Activated CD4-positive, alpha-beta memory T cell treated with anti-CD3 and anti-CD28 coated beads, Interleukin-2, amount 10 ng/mL, durations not matched to agents 7 days and 5 days (primary cell): ENCODE data around the gene TRPV6. TPM values are rescaled to one million over a fixed set of nuclear protein-coding genes. Genes with fewer than 3 reads are reported as not detected.
A peak's percentile ranks its signal among the peaks of the same experiment; 100 is the strongest.

ENCODE experiments used
- CTCF ChIA-PET: fragments of 350-600 bp; sonication (Branson Sonifier 250); formaldehyde crosslinking; loops from one replicate; lab custom pipeline; 2021; ENCODE audit warnings: antibody characterized with exemption, inconsistent platforms; lab: Charles Lee
- POLR2A ChIA-PET: fragments of 350-600 bp; sonication (Branson Sonifier 250); formaldehyde crosslinking; loops from one replicate; lab custom pipeline; 2021; ENCODE audit warnings: antibody characterized with exemption; lab: Charles Lee
- DNase-seq: peaks from one replicate; pipeline ENCODE4 v3.0.0-alpha.2; 2020
- H3K27ac Mint-ChIP-seq: one replicate; pipeline ENCODE4 v1.8.0; 2021; ENCODE audit warnings: mild to moderate bottlenecking, mixed read lengths
- H3K27me3 Mint-ChIP-seq: one replicate; pipeline ENCODE4 v1.8.0; 2021; ENCODE audit warnings: mixed read lengths
- H3K36me3 Mint-ChIP-seq: one replicate; pipeline ENCODE4 v1.8.0; 2021; ENCODE audit warnings: low read depth, mixed read lengths
- H3K4me1 Mint-ChIP-seq: one replicate; pipeline ENCODE4 v1.8.0; 2021; ENCODE audit warnings: mixed read lengths
- H3K4me3 Mint-ChIP-seq: one replicate; pipeline ENCODE4 v1.8.0; 2021; ENCODE audit warnings: mild to moderate bottlenecking, mixed read lengths
- H3K9me3 Mint-ChIP-seq: one replicate; pipeline ENCODE4 v1.8.0; 2021; ENCODE audit warnings: mixed read lengths
- total RNA-seq, 2 experiments: library from RNA; stranded (reverse); gene quantifications; one replicate each; pipeline ENCODE4 v1.2.3, GENCODE V29; 2021

TRPV6 gene
- total RNA-seq, 2 experiments from 2014 or later: not detected

- Mint-ChIP-seq H3K9me3 (peaks cover 5% of the 10 kb centered on the region), H3K27me3 (peaks cover 6% of the 10 kb centered on the region), H3K27ac (no peak overlapping the region), H3K4me1 (no peaks in the 10 kb centered on the region), H3K4me3 (no peak overlapping the region), H3K36me3 (no peaks in the 10 kb centered on the region)
- DNase-seq: no peak
- ChIA-PET CTCF (interaction anchor here (1.4 kb wide), 1 partner anchor 14 kb away, joined by 7 read pairs; no protein-coding TSS in a partner anchor), POLR2A (no interaction called here)
Observed at GRCh38 chr7:142887282-142888015, 1.9 kb upstream of the TRPV6 start.

- Mint-ChIP-seq H3K9me3 (peaks cover 5% of the 10 kb centered on the region), H3K27me3 (peaks cover 9% of the 10 kb centered on the region), H3K36me3 (no peaks in the 10 kb centered on the region), H3K4me1 (no peaks in the 10 kb centered on the region), H3K27ac (no peak overlapping the region), H3K4me3 (no peak overlapping the region)
- POLR2A ChIA-PET: no interaction called here
- CTCF ChIA-PET: interaction anchor here (1.4 kb wide), 1 partner anchor 14 kb away, joined by 7 read pairs; no protein-coding TSS in a partner anchor
- no peak for DNase-seq
Observed at GRCh38 chr7:142886866-142887265, 1.3 kb upstream of the TRPV6 start.

DNA sequence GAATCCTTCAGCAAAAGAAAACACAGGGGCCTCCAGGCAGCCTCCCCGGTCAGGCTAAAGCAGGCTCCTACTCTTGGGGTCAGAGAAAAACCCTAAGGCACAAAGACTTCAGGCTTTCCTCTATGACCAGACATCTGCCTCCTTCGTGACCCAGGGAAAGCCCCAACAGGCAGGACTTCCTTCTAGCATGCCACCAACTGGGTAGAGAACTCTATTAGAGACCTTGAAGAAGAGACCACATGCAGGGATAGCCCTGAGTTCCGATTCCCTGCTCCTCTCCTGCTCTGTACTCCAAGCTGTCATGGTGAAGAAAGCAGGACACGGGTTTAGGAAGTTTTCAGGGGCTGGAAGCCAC is 1.3 kb downstream of the TRPV6 start:
- no peak overlapping the region for H3K27ac Mint-ChIP-seq
- H3K36me3 Mint-ChIP-seq: no peaks in the 10 kb centered on the region
- H3K4me3 Mint-ChIP-seq: no peak overlapping the region
- peaks cover 21% of the 10 kb centered on the region for H3K27me3 Mint-ChIP-seq
- H3K9me3 Mint-ChIP-seq: no peaks in the 10 kb centered on the region
- no peak for DNase-seq
- ChIA-PET POLR2A (no interaction called here), CTCF (no interaction called here)
- H3K4me1 Mint-ChIP-seq: no peaks in the 10 kb centered on the region

DNA sequence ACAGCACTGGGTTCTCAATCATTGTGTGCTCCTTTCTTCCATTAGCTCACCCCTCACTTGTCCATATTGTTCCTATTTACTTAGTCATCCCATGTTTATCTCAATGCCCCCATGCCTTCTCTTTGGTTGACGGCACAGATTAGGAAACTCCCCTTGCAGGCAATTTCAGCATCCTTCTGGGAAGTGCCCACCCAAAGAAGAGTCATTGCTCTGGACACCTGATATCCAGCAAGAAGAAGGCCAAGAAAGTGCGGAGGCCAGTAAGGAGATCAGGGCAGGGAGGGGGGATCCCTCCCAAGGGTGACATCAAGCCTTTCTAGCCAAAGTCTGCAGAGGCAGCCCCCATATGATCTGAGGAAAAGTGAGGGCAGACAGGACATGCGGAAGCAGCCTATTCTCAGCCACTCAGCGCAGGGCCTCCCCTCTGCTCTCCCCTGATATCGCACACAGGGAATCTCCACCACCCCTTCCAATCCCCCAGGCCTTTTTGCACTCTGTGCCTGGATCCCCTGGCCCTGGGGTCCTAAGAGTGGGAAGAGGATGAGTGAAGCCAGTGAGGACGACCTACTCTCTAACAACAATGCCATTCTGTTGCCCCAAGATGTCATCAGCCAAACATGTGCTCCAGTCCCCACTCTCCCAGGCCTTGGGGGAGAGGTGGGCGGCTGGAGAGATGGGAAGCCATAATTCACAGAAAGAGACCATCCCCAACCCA is 1.8 kb downstream of the TRPV6 start:
- no peak overlapping the region for H3K27ac Mint-ChIP-seq
- H3K9me3 Mint-ChIP-seq: no peaks in the 10 kb centered on the region
- H3K36me3 Mint-ChIP-seq: no peaks in the 10 kb centered on the region
- no peak overlapping the region for H3K4me3 Mint-ChIP-seq
- ChIA-PET POLR2A (no interaction called here), CTCF (interaction anchor here (3.1 kb wide), 1 partner anchor 11 kb away, joined by 20 read pairs; no protein-coding TSS in a partner anchor)
- no peaks in the 10 kb centered on the region for H3K4me1 Mint-ChIP-seq
- no peak for DNase-seq
- peaks cover 21% of the 10 kb centered on the region for H3K27me3 Mint-ChIP-seq

DNA sequence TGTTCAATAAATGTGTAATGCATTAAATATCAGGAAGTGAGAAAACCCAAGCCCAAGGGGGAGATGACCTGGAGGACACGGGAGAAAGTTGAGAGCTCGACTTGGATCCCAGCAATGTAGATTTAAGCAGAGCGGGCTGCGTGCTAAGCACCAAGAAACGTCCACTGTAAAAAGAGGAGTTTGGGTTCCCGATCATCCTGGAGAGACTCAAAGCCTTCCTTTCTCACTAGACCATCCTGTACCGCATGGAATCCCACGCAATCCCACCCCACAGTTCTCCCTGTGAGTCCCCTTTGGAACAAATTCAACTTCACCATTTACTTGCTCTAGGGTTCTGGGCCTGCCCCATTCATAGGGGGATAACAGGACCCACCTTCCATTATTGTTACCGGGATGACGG is 2.4 kb downstream of the TRPV6 start:
- H3K27ac Mint-ChIP-seq: no peak overlapping the region
- no peaks in the 10 kb centered on the region for H3K36me3 Mint-ChIP-seq
- CTCF ChIA-PET: interaction anchor here (3.1 kb wide), 1 partner anchor 10 kb away, joined by 20 read pairs; no protein-coding TSS in a partner anchor

GRCh38 chr7:142882338-142882678 is 3.2 kb downstream of the TRPV6 start:
- CTCF ChIA-PET: interaction anchor here (1.0 to 3.1 kb wide), 4 partner anchors 9 to 69 kb away, joined by 3 to 20 read pairs (median 3); no protein-coding TSS in a partner anchor
- no peak overlapping the region for H3K27ac Mint-ChIP-seq
- no peaks in the 10 kb centered on the region for H3K36me3 Mint-ChIP-seq
- H3K4me1 Mint-ChIP-seq: no peaks in the 10 kb centered on the region
- peaks cover 20% of the 10 kb centered on the region for H3K27me3 Mint-ChIP-seq
- POLR2A ChIA-PET: no interaction called here
- no peak overlapping the region for H3K4me3 Mint-ChIP-seq
- no peaks in the 10 kb centered on the region for H3K9me3 Mint-ChIP-seq
- DNase-seq: no peak

More for the DNA sequence above, 2.4 kb downstream of the TRPV6 start:
- DNase-seq: no peak
- POLR2A ChIA-PET: no interaction called here
- Mint-ChIP-seq H3K27me3 (peaks cover 21% of the 10 kb centered on the region), H3K9me3 (no peaks in the 10 kb centered on the region), H3K4me3 (no peak overlapping the region), H3K4me1 (no peaks in the 10 kb centered on the region)

DNA sequence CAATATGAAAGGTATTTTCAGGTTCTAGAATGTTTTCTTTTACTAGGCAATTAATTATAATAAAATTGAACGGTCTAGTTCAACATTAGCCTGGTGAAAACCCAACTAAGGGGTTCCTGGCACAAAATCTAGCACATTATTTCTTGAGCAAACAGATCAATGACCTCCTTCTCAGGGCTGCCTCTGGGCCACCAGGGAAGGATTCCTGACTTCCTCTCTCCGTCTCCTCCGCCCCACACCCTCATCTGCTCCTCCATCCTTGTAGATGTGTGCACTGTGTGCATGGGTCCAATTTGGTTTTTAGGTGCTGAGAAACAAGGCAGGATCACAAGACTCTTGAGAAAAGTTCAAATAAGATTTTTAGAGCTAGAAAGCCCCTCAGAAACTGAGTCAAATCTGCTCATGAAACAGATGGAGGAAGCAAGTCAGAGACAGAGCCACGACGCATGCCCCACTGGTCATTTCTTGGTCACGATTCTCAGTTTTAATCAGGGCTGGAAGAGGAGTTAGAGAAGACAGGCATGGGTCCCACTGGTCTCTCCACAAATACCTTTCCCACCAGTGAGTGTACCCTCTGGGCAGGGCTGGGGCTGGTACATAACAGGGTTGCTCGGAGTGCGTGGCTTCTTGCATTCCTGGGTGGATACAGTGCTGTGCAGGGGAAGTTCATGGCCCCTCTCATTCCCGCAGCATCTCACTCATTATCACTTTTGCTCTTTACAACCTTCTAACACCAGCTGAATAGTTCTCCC is 3.8 kb downstream of the TRPV6 start:
- Mint-ChIP-seq H3K4me1 (no peaks in the 10 kb centered on the region), H3K27me3 (peaks cover 18% of the 10 kb centered on the region), H3K9me3 (no peaks in the 10 kb centered on the region), H3K36me3 (no peaks in the 10 kb centered on the region), H3K27ac (no peak overlapping the region), H3K4me3 (no peak overlapping the region)
- DNase-seq: no peak
- ChIA-PET POLR2A (no interaction called here), CTCF (interaction anchor here (0.7 to 3.2 kb wide), 14 partner anchors 9 to 578 kb away, joined by 3 to 20 read pairs (median 4); no protein-coding TSS in a partner anchor)

- CTCF ChIA-PET: interaction anchor here (0.5 to 3.2 kb wide), 21 partner anchors 8 to 577 kb away, joined by 3 to 20 read pairs (median 3); no protein-coding TSS in a partner anchor
- peaks cover 18% of the 10 kb centered on the region for H3K27me3 Mint-ChIP-seq
- H3K36me3 Mint-ChIP-seq: no peaks in the 10 kb centered on the region
- no peak overlapping the region for H3K27ac Mint-ChIP-seq
- no peaks in the 10 kb centered on the region for H3K4me1 Mint-ChIP-seq
- no peak overlapping the region for H3K4me3 Mint-ChIP-seq
- POLR2A ChIA-PET: no interaction called here
- peak; percentile 50 for DNase-seq
- H3K9me3 Mint-ChIP-seq: no peaks in the 10 kb centered on the region
Observed at GRCh38 chr7:142880876-142881505, 4.6 kb downstream of the TRPV6 start.

DNA sequence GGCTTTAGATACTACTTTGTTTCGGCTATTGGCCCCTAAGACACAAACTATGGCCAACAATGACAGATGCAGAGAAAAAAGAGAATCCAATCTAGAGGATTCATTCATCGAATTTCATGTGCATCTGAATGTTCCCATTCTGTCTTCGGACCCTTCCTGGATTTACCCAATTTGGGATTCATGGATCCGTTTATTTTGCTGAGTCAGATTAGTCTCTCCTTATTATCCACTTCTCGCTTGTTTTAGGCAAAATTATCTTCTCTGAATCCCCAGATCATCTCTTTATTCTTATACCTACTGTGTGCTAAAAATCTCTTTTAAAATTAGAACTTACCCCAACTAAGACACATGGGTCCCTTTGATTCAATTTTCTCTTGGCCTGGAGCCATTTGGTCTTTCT is 6.5 kb downstream of the TRPV6 start:
- no peaks in the 10 kb centered on the region for H3K36me3 Mint-ChIP-seq
- H3K4me1 Mint-ChIP-seq: no peaks in the 10 kb centered on the region
- H3K27me3 Mint-ChIP-seq: peaks cover 18% of the 10 kb centered on the region
- POLR2A ChIA-PET: interaction anchor here (1.0 to 1.2 kb wide), 2 partner anchors 23 to 247 kb away, joined by 3 read pairs; no protein-coding TSS in a partner anchor
- CTCF ChIA-PET: interaction anchor here (1.3 to 3.2 kb wide), 6 partner anchors 8 to 336 kb away, joined by 3 to 17 read pairs (median 8); no protein-coding TSS in a partner anchor
- no peak for DNase-seq
- H3K27ac Mint-ChIP-seq: no peak overlapping the region
- no peaks in the 10 kb centered on the region for H3K9me3 Mint-ChIP-seq
- no peak overlapping the region for H3K4me3 Mint-ChIP-seq

GRCh38 chr7:142878315-142878714 is 7.2 kb downstream of the TRPV6 start:
- DNase-seq: no peak
- Mint-ChIP-seq H3K27me3 (peaks cover 18% of the 10 kb centered on the region), H3K4me3 (no peak overlapping the region), H3K36me3 (no peaks in the 10 kb centered on the region), H3K9me3 (no peaks in the 10 kb centered on the region), H3K4me1 (no peaks in the 10 kb centered on the region), H3K27ac (no peak overlapping the region)
- CTCF ChIA-PET: interaction anchor here (1.3 to 3.2 kb wide), 3 partner anchors 9 to 246 kb away, joined by 5 to 17 read pairs (median 7); no protein-coding TSS in a partner anchor
- POLR2A ChIA-PET: no interaction called here

- DNase-seq: no peak
- Mint-ChIP-seq H3K36me3 (no peaks in the 10 kb centered on the region), H3K4me1 (no peaks in the 10 kb centered on the region), H3K4me3 (no peak overlapping the region), H3K9me3 (no peaks in the 10 kb centered on the region), H3K27me3 (peaks cover 15% of the 10 kb centered on the region), H3K27ac (no peak overlapping the region)
- CTCF ChIA-PET: interaction anchor here (1.2 kb wide), 1 partner anchor 19 kb away, joined by 3 read pairs; no protein-coding TSS in a partner anchor
- POLR2A ChIA-PET: no interaction called here
Observed at GRCh38 chr7:142876991-142877910, 8.3 kb downstream of the TRPV6 start.
